Keratinocyte (primary cell): Measurements from ENCODE around the gene EXOC4. TPM values are rescaled to one million over a fixed set of nuclear protein-coding genes. Genes with fewer than 3 reads are reported as not detected.

Experiments used
- DNase-seq: peaks from one replicate; pipeline ENCODE4 v3.0.0-alpha.2; 2011; ENCODE audit warnings: low read depth, missing footprints, low spot score
- FAIRE-seq: peaks from 2 replicates; lab custom pipeline; 2011; peaks lifted over from hg19 to GRCh38; lab: Jason Lieb, UNC
- H2AFZ ChIP-seq: 2 replicates; pipeline ENCODE4 v1.6.0; 2012; ENCODE audit warnings: low read length, control low read depth, inconsistent platforms; ENCODE audit not compliant: control insufficient read depth
- H3K27ac ChIP-seq: 2 replicates; pipeline ENCODE4 v1.5.1; 2011; ENCODE audit warnings: low read length; ENCODE audit not compliant: control insufficient read depth, insufficient read depth
- H3K27me3 ChIP-seq: 3 replicates; pipeline ENCODE4 v1.6.0; 2011; ENCODE audit warnings: low read length; ENCODE audit not compliant: control insufficient read depth, insufficient read depth; ENCODE audit errors: extremely low read depth
- H3K36me3 ChIP-seq, 2 experiments: 2 replicates in 1 of 2; 3 replicates in 1 of 2; pipeline ENCODE4 v1.5.1; 2011; ENCODE audit warnings: low read length in 2 of 2, mild to moderate bottlenecking in 1 of 2; ENCODE audit not compliant: control insufficient read depth in 2 of 2, insufficient read depth in 2 of 2; ENCODE audit errors: extremely low read depth in 1 of 2
- H3K4me1 ChIP-seq: 3 replicates; pipeline ENCODE4 v1.5.1; 2011; ENCODE audit warnings: low read length; ENCODE audit not compliant: control insufficient read depth, insufficient read depth; ENCODE audit errors: extremely low read depth
- H3K4me2 ChIP-seq: 3 replicates; pipeline ENCODE4 v1.6.0; 2011; ENCODE audit warnings: low read depth, low read length; ENCODE audit not compliant: control insufficient read depth, insufficient read depth; ENCODE audit errors: extremely low read depth
- H3K4me3 ChIP-seq, 3 experiments: fragments of 200-600 bp in 1 of 3; sonication (generic) in 1 of 3; 2 replicates in 2 of 3; 3 replicates in 1 of 3; pipeline ENCODE4 v1.5.1; 2011 to 2016; ENCODE audit warnings: low read length in 3 of 3, mild to moderate bottlenecking in 3 of 3, control low read depth in 2 of 3, inconsistent platforms in 1 of 3, low read depth in 1 of 3, mixed read lengths in 1 of 3, mixed run types in 1 of 3, moderate library complexity in 1 of 3; ENCODE audit not compliant: control insufficient read depth in 2 of 3, insufficient read depth in 2 of 3; ENCODE audit errors: extremely low read depth in 1 of 3
- H3K79me2 ChIP-seq: 2 replicates; pipeline ENCODE4 v1.6.0; 2012; ENCODE audit warnings: low read length; ENCODE audit not compliant: control insufficient read depth, insufficient read depth
- H3K9ac ChIP-seq: 3 replicates; pipeline ENCODE4 v1.6.0; 2011; ENCODE audit warnings: low read length; ENCODE audit not compliant: control insufficient read depth, insufficient read depth; ENCODE audit errors: extremely low read depth
- H3K9me1 ChIP-seq: 3 replicates; pipeline ENCODE4 v1.6.0; 2011; ENCODE audit warnings: low read length; ENCODE audit not compliant: control insufficient read depth, insufficient read depth; ENCODE audit errors: extremely low read depth
- H3K9me3 ChIP-seq: 2 replicates; pipeline ENCODE4 v1.5.1; 2012; ENCODE audit warnings: low read depth, low read length; ENCODE audit not compliant: control insufficient read depth
- H4K20me1 ChIP-seq: 3 replicates; pipeline ENCODE4 v1.6.0; 2011; ENCODE audit warnings: low read length; ENCODE audit not compliant: control insufficient read depth, insufficient read depth; ENCODE audit errors: extremely low read depth
- CTCF ChIP-seq, 3 experiments: IDR thresholded peaks in 1 of 3; conservative IDR thresholded peaks in 1 of 3; optimal IDR thresholded peaks in 1 of 3; 2 replicates in 2 of 3; 3 replicates in 1 of 3; pipeline versions ENCODE3 to v1.5.1; 2011; ENCODE audit warnings: low read length in 3 of 3, mild to moderate bottlenecking in 3 of 3, moderate library complexity in 2 of 3, control low read depth in 1 of 3, inconsistent platforms in 1 of 3; ENCODE audit not compliant: insufficient read depth in 2 of 3; ENCODE audit errors: extremely low read depth in 1 of 3
- EZH2 ChIP-seq: IDR thresholded peaks from one replicate; pipeline ENCODE4 v1.6.1; 2012; ENCODE audit warnings: inconsistent platforms, mild to moderate bottlenecking, low read length, moderate library complexity
- dilution Hi-C: fragments of 300-500 bp; cut with MboI; formaldehyde crosslinking; loops from one replicate; pipeline ENCODE4 v1.7.0; 2020; ENCODE audit warnings: low sequenced_read_pairs; ENCODE audit not compliant: extremely low pct_ligation_motif_present
- polyA plus RNA-seq, 5 experiments: library from polyadenylated mRNA; depleted of rRNA in 3 of 5; stranded (reverse) in 3 of 5; stranded (forward) in 1 of 5; unstranded in 1 of 5; fragments of >200 nt; gene quantifications; 1 replicate in 1 of 5; 2 replicates in 3 of 5; 3 replicates in 1 of 5; pipeline versions ENCODE4 v1.2.1 to v1.2.3, GENCODE V29; 2011 to 2012; ENCODE audit warnings: missing spikeins in 2 of 5, low read depth in 1 of 5, low replicate concordance in 1 of 5

EXOC4 gene
- polyA plus RNA-seq, 1 donor (not counting 4 experiments of a cell fraction or from before 2014, with no cell fraction given), result 52.6 TPM

- dilution Hi-C loops, result no loop called here
- H2AFZ ChIP-seq, result no peak overlapping the region
- H3K27ac ChIP-seq, result no peak overlapping the region
- H3K36me3 ChIP-seq, result no peaks in the 10 kb centered on the region
- TF ChIP-seq CTCF (optimal IDR thresholded peaks at IDR 0.05 in 1 of 3, IDR thresholded peaks at IDR 0.05 in 1 of 3, conservative IDR thresholded peaks at IDR 0.05 in 1 of 3; ENCODE audit: extremely low read depth in 1 of 3, insufficient read depth in 2 of 3, low read length in 3 of 3) (no peak), EZH2 (no peak)
- no peaks in the 10 kb centered on the region for H3K9me1 ChIP-seq
- H3K79me2 ChIP-seq, result no peaks in the 10 kb centered on the region
- DNase-seq (no peak), FAIRE-seq (no peak)
- H3K4me2 ChIP-seq, result no peak overlapping the region
- H4K20me1 ChIP-seq, result no peaks in the 10 kb centered on the region
- no peak overlapping the region for H3K9ac ChIP-seq
- no peaks in the 10 kb centered on the region for H3K27me3 ChIP-seq
- no peak overlapping the region for H3K4me3 ChIP-seq
- no peaks in the 10 kb centered on the region for H3K4me1 ChIP-seq
- H3K9me3 ChIP-seq, result no peaks in the 10 kb centered on the region
These were observed 289.4 kb downstream of the EXOC4 start for GRCh38 chr7:133542209-133542780.

- DNase-seq, result no peak
- no peak overlapping the region for H2AFZ ChIP-seq
- H3K4me1 ChIP-seq, result no peaks in the 10 kb centered on the region
- H3K9ac ChIP-seq, result no peak overlapping the region
- H3K4me3 ChIP-seq, result no peak overlapping the region
- no peaks in the 10 kb centered on the region for H3K36me3 ChIP-seq
- no peaks in the 10 kb centered on the region for H3K9me1 ChIP-seq
- no peaks in the 10 kb centered on the region for H3K9me3 ChIP-seq
- no peaks in the 10 kb centered on the region for H3K79me2 ChIP-seq
- no peaks in the 10 kb centered on the region for H3K27me3 ChIP-seq
- TF ChIP-seq EZH2, result no peak
- TF ChIP-seq CTCF (optimal IDR thresholded peaks at IDR 0.05 in 1 of 3, IDR thresholded peaks at IDR 0.05 in 1 of 3, conservative IDR thresholded peaks at IDR 0.05 in 1 of 3; ENCODE audit: extremely low read depth in 1 of 3, insufficient read depth in 2 of 3, low read length in 3 of 3), result no peak
- dilution Hi-C loops, result no loop called here
- no peak overlapping the region for H3K4me2 ChIP-seq
- no peak for FAIRE-seq
- H3K27ac ChIP-seq, result no peak overlapping the region
- no peaks in the 10 kb centered on the region for H4K20me1 ChIP-seq
These were observed 290.8 kb downstream of the EXOC4 start for GRCh38 chr7:133543657-133544056.
